ENCODE measurements around the gene PRAMEF9.
"Not testable (repeated sequence)": the region's sequence is repeated elsewhere in the genome, so short reads cannot be mapped to it uniquely, and the experiment has no call there.

DNA sequence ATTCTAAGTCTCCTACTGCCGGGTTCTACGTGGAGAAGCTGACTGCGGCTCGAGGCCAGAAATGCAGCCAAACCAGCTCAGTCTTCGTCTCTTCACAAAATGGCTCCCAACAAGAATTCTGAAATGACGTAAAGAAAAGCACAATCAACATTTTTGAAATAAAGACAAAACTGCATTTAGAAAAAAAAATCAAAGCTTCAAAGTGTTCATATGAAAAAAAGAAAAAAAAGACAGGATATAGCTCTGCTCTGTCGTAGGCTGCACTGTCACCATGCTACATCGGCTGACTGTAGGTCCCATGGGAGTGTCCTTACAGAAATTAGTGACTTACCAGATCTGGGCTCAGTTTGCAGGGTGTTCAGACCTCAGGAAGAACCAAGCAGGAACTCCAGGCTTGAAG, 6.1 kb upstream of the PRAMEF9 start, which contains the start of gene HNRNPCL4:
- TF ChIP-seq SRF (CRISPR knock-in tag; IDR thresholded peaks at IDR 0.05); ZNF668 (CRISPR knock-in tag; IDR thresholded peaks at IDR 0.05); CHD1 (IDR thresholded peaks at IDR 0.05; ENCODE audit: low read length); ZNF76 (CRISPR knock-in tag; IDR thresholded peaks at IDR 0.05; ENCODE audit: borderline replicate concordance); POLR2G (IDR thresholded peaks at IDR 0.05; ENCODE audit: low read depth, low read length): not testable (repeated sequence)
- TF ChIP-seq, protein P1, sequence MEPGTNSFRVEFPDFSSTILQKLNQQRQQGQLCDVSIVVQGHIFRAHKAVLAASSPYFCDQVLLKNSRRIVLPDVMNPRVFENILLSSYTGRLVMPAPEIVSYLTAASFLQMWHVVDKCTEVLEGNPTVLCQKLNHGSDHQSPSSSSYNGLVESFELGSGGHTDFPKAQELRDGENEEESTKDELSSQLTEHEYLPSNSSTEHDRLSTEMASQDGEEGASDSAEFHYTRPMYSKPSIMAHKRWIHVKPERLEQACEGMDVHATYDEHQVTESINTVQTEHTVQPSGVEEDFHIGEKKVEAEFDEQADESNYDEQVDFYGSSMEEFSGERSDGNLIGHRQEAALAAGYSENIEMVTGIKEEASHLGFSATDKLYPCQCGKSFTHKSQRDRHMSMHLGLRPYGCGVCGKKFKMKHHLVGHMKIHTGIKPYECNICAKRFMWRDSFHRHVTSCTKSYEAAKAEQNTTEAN (CRISPR knock-in tag; IDR thresholded peaks at IDR 0.05) = not testable (repeated sequence)
- TF ChIP-seq, protein P2, sequence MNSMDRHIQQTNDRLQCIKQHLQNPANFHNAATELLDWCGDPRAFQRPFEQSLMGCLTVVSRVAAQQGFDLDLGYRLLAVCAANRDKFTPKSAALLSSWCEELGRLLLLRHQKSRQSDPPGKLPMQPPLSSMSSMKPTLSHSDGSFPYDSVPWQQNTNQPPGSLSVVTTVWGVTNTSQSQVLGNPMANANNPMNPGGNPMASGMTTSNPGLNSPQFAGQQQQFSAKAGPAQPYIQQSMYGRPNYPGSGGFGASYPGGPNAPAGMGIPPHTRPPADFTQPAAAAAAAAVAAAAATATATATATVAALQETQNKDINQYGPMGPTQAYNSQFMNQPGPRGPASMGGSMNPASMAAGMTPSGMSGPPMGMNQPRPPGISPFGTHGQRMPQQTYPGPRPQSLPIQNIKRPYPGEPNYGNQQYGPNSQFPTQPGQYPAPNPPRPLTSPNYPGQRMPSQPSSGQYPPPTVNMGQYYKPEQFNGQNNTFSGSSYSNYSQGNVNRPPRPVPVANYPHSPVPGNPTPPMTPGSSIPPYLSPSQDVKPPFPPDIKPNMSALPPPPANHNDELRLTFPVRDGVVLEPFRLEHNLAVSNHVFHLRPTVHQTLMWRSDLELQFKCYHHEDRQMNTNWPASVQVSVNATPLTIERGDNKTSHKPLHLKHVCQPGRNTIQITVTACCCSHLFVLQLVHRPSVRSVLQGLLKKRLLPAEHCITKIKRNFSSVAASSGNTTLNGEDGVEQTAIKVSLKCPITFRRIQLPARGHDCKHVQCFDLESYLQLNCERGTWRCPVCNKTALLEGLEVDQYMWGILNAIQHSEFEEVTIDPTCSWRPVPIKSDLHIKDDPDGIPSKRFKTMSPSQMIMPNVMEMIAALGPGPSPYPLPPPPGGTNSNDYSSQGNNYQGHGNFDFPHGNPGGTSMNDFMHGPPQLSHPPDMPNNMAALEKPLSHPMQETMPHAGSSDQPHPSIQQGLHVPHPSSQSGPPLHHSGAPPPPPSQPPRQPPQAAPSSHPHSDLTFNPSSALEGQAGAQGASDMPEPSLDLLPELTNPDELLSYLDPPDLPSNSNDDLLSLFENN (IDR thresholded peaks at IDR 0.05; ENCODE audit: low read depth in 2 of 2, low read length in 2 of 2) = not testable (repeated sequence)
- TF ChIP-seq, protein P3, sequence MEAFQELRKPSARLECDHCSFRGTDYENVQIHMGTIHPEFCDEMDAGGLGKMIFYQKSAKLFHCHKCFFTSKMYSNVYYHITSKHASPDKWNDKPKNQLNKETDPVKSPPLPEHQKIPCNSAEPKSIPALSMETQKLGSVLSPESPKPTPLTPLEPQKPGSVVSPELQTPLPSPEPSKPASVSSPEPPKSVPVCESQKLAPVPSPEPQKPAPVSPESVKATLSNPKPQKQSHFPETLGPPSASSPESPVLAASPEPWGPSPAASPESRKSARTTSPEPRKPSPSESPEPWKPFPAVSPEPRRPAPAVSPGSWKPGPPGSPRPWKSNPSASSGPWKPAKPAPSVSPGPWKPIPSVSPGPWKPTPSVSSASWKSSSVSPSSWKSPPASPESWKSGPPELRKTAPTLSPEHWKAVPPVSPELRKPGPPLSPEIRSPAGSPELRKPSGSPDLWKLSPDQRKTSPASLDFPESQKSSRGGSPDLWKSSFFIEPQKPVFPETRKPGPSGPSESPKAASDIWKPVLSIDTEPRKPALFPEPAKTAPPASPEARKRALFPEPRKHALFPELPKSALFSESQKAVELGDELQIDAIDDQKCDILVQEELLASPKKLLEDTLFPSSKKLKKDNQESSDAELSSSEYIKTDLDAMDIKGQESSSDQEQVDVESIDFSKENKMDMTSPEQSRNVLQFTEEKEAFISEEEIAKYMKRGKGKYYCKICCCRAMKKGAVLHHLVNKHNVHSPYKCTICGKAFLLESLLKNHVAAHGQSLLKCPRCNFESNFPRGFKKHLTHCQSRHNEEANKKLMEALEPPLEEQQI (IDR thresholded peaks at IDR 0.05) = not testable (repeated sequence)
- TF ChIP-seq, protein P4, sequence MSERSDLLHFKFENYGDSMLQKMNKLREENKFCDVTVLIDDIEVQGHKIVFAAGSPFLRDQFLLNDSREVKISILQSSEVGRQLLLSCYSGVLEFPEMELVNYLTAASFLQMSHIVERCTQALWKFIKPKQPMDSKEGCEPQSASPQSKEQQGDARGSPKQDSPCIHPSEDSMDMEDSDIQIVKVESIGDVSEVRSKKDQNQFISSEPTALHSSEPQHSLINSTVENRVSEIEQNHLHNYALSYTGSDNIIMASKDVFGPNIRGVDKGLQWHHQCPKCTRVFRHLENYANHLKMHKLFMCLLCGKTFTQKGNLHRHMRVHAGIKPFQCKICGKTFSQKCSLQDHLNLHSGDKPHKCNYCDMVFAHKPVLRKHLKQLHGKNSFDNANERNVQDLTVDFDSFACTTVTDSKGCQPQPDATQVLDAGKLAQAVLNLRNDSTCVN (CRISPR knock-in tag; IDR thresholded peaks at IDR 0.05) = not testable (repeated sequence)
- TF ChIP-seq, protein P5, sequence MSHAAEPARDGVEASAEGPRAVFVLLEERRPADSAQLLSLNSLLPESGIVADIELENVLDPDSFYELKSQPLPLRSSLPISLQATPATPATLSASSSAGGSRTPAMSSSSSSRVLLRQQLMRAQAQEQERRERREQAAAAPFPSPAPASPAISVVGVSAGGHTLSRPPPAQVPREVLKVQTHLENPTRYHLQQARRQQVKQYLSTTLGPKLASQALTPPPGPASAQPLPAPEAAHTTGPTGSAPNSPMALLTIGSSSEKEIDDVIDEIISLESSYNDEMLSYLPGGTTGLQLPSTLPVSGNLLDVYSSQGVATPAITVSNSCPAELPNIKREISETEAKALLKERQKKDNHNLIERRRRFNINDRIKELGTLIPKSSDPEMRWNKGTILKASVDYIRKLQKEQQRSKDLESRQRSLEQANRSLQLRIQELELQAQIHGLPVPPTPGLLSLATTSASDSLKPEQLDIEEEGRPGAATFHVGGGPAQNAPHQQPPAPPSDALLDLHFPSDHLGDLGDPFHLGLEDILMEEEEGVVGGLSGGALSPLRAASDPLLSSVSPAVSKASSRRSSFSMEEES (CRISPR knock-in tag; IDR thresholded peaks at IDR 0.05) = not testable (repeated sequence)
- TF ChIP-seq, protein P6, sequence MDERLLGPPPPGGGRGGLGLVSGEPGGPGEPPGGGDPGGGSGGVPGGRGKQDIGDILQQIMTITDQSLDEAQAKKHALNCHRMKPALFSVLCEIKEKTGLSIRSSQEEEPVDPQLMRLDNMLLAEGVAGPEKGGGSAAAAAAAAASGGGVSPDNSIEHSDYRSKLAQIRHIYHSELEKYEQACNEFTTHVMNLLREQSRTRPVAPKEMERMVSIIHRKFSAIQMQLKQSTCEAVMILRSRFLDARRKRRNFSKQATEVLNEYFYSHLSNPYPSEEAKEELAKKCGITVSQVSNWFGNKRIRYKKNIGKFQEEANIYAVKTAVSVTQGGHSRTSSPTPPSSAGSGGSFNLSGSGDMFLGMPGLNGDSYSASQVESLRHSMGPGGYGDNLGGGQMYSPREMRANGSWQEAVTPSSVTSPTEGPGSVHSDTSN (CRISPR knock-in tag; IDR thresholded peaks at IDR 0.05; ENCODE audit: low read depth) = not testable (repeated sequence)
- TF ChIP-seq, protein P6 (tag; conservative IDR thresholded peaks at IDR 0.05; ENCODE audit: low read depth) = not testable (repeated sequence)

Measured in K562 (cell line).